ENCODE results near the gene KIF3C. TPM values are rescaled to one million over a fixed set of nuclear protein-coding genes. Genes with fewer than 3 reads are reported as not detected.
"Not testable (repeated sequence)": the region's sequence is repeated elsewhere in the genome, so short reads cannot be mapped to it uniquely, and the experiment has no call there.

Gene KIF3C
- total and polyA plus RNA-seq, 10 of the 15 experiments (the other 5 are each of a cell fraction or from before 2014, with no cell fraction given): 0.10 to 0.63 (median 0.46) TPM

DNA sequence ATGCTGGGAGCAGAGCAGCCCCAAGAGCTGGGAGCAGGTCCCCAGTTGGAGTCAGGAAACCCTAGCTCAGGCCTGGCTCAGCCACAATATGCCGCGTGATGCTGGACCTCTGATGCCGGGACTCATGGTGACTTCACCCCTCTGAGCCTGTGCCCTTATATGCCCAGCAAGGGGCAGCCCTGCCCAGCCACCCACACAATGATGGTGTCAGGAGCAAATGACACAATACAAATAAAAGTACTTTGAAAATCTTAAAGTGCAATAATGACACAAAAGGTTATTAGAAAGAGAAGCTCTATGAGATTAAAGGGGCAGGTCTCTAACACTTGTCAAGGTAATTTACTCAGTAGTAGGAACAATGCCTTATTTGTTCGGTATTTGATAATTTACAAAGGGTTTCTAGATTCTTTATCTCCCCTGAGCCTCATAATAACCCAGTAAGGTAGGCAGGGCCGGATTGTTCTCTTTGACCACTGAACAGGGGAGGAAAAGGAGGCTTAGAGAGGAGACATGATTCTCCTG is 18.3 kb upstream of the KIF3C start (continued):
- TF ChIP-seq, protein P1, sequence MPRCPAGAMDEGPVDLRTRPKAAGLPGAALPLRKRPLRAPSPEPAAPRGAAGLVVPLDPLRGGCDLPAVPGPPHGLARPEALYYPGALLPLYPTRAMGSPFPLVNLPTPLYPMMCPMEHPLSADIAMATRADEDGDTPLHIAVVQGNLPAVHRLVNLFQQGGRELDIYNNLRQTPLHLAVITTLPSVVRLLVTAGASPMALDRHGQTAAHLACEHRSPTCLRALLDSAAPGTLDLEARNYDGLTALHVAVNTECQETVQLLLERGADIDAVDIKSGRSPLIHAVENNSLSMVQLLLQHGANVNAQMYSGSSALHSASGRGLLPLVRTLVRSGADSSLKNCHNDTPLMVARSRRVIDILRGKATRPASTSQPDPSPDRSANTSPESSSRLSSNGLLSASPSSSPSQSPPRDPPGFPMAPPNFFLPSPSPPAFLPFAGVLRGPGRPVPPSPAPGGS (IDR thresholded peaks at IDR 0.05; ENCODE audit: borderline replicate concordance, insufficient read depth, low read depth, low read length, poor library complexity, severe bottlenecking): no peak
- no peak for TF ChIP-seq ZNF217 (IDR thresholded peaks at IDR 0.05)

DNA sequence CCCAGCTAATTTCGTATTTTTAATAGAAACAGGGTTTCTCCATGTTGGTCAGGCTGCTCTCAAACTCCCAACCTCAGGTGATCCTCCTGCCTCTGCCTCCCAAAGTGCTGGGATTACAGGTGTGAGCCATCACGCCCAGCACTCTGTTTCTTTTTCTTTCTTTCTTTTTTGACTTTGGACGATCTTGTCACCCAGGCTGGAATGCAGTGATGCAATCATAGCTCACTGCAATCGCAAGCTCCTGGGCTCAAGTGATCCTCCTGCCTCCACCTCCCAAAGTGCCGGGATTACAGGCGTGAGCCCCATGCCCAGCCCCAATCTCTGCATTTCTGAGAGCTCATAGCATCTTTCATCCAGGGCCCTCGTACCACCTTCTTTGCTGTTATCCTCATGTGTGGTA is 17.1 kb upstream of the KIF3C start:
- H3K27ac ChIP-seq (ENCODE audit: control insufficient read depth, insufficient read depth); DNase-seq (ENCODE audit: low read depth, low spot score); H3K4me3 ChIP-seq; H3K4me1 ChIP-seq (ENCODE audit: control insufficient read depth, insufficient read depth, low read length); H3K9ac ChIP-seq (ENCODE audit: control insufficient read depth, insufficient read depth, low read length); H2AFZ ChIP-seq (ENCODE audit: control insufficient read depth, low read depth, low read length); in situ Hi-C loops (cut with MboI); RAD21 ChIA-PET (ENCODE audit: unreplicated experiment); H3K9me3 ChIP-seq (replicated peaks; ENCODE audit: control insufficient read depth, insufficient read depth, low read length); H3K79me2 ChIP-seq (ENCODE audit: control insufficient read depth, insufficient read depth, low read length); ATAC-seq; H3K27me3 ChIP-seq (replicated peaks in 1 of 2; ENCODE audit: control insufficient read depth in 2 of 2, insufficient read depth in 2 of 2, low read length in 1 of 2); H3K36me3 ChIP-seq (ENCODE audit: control insufficient read depth in 2 of 2, insufficient read depth in 2 of 2, low read length in 1 of 2); BruUV-seq (replicated peaks); H4K20me1 ChIP-seq (ENCODE audit: control insufficient read depth, insufficient read depth); H3K4me2 ChIP-seq (ENCODE audit: control insufficient read depth, insufficient read depth); FAIRE-seq: not testable (repeated sequence)
- SMC1A ChIA-PET (ENCODE audit: uncharacterized antibody, unreplicated experiment): interaction anchor here (1.3 kb wide), 1 partner anchor 8 kb away, joined by 3 read pairs; no protein-coding TSS in a partner anchor
- intact Hi-C loops (cut with micrococcal nuclease; ENCODE audit: unreplicated experiment): loop anchor here (10.0 kb wide), 1 partner anchor 85 kb away; no protein-coding TSS in a partner anchor
- 51% methylated on average over 7 of the region's 7 CpGs for WGBS (ENCODE audit: insufficient coverage, insufficient replicate concordance, low lambda C conversion rate, missing lambda C conversion rate)
- CTCF ChIA-PET: interaction anchor here (0.6 to 1.5 kb wide), 3 partner anchors 8 to 146 kb away, joined by 3 to 4 read pairs (median 3); no protein-coding TSS in a partner anchor
- POLR2A ChIA-PET: interaction anchor here (0.6 kb wide), 1 partner anchor 243 kb away, joined by 6 read pairs; no protein-coding TSS in a partner anchor

DNA sequence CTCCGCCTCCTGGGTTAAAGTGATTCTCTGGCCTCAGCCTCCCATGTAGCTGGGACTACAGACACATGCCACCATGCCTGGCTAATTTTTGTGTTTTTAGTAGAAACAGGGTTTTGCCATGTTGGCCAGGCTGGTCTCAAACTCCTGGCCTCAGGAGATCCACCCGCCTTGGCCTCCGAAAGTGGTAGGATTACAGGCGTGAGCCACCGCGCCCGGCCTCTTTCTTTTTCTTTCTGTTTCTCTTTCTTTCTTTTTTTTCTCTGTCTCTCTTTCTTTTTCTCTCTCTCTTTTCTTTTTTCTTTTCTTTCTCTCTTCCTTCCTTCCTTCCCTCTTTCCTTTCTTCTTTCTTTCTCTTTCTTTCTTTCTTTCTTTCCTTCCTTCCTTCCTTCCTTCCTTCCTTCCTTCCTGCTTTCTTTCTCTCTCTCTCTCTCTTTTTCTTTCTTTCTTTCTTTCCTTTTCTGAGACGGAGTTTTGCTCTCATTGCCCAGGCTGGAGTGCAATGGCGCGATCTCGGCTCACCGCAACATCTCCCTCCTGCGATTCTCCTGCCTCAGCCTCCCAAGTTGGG is 16.6 kb upstream of the KIF3C start:
- H3K9me3 ChIP-seq (replicated peaks; ENCODE audit: control insufficient read depth, insufficient read depth, low read length); ATAC-seq; H3K4me1 ChIP-seq (ENCODE audit: control insufficient read depth, insufficient read depth, low read length); H3K27ac ChIP-seq (ENCODE audit: control insufficient read depth, insufficient read depth); H3K27me3 ChIP-seq (replicated peaks in 1 of 2; ENCODE audit: control insufficient read depth in 2 of 2, insufficient read depth in 2 of 2, low read length in 1 of 2); H4K20me1 ChIP-seq (ENCODE audit: control insufficient read depth, insufficient read depth); SMC1A ChIA-PET (ENCODE audit: uncharacterized antibody, unreplicated experiment); H3K4me2 ChIP-seq (ENCODE audit: control insufficient read depth, insufficient read depth); DNase-seq (ENCODE audit: low read depth, low spot score); H2AFZ ChIP-seq (ENCODE audit: control insufficient read depth, low read depth, low read length); BruUV-seq (replicated peaks); POLR2A ChIA-PET; H3K9ac ChIP-seq (ENCODE audit: control insufficient read depth, insufficient read depth, low read length); H3K4me3 ChIP-seq; H3K36me3 ChIP-seq (ENCODE audit: control insufficient read depth in 2 of 2, insufficient read depth in 2 of 2, low read length in 1 of 2); in situ Hi-C loops (cut with MboI); FAIRE-seq; H3K79me2 ChIP-seq (ENCODE audit: control insufficient read depth, insufficient read depth, low read length); RAD21 ChIA-PET (ENCODE audit: unreplicated experiment): not testable (repeated sequence)
- CTCF ChIA-PET: interaction anchor here (0.6 kb wide), 1 partner anchor 146 kb away, joined by 3 read pairs; no protein-coding TSS in a partner anchor
- intact Hi-C loops (cut with micrococcal nuclease; ENCODE audit: unreplicated experiment): loop anchor here (10.0 kb wide), 1 partner anchor 86 kb away; no protein-coding TSS in a partner anchor
- WGBS (ENCODE audit: insufficient coverage, insufficient replicate concordance, low lambda C conversion rate, missing lambda C conversion rate): 88% methylated on average over 13 of the region's 13 CpGs

All from GM12878 (cell line).